GM10847 (cell line): ENCODE measurements around the gene STARD4.

Experiments used
- POLR2A ChIP-seq: IDR thresholded peaks from 2 replicates; pipeline ENCODE4 v1.6.1; 2011; ENCODE audit not compliant: insufficient read length; ENCODE audit errors: extremely low read depth

The STARD4 gene, protein sequence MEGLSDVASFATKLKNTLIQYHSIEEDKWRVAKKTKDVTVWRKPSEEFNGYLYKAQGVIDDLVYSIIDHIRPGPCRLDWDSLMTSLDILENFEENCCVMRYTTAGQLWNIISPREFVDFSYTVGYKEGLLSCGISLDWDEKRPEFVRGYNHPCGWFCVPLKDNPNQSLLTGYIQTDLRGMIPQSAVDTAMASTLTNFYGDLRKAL

DNA sequence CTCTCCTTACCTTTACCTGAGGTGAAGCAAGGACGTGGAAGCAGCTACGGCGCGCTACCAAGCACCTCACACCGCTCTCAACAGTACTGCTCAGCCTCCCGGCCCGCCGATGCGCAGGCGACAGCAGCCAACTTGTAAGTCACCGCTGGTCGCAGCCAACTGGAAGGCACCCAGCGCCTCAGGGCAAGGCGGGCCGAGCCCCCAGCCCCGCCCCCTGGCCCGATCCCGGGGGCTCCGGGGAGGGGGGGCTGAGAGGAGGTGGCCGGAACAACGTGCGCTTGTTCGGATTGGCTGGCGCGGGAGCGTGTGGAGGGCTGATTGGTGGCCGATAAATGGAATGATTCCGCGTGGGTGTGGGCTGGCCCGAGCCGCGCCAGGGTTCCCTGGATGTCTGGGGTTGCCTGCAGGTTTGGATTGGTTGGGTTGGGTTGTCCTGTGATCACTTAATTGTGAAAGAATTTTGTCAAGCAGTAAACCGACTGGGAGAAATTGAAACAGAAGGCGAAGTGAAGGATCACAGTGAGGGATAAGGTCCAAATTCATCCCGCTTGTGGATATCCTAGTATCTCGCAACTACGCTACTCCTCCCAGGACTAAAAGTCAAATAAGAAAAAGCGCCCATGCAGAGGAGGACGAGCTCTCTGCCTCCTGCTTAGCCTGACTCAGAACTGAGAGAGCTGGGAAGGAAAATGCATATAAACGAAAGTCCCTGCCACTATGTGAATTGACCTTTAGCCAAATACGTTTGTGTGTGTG is at the start of gene STARD4:
Gene STARD4 (minus strand): TSS at position 161 of the 756 bp plus-strand sequence. CDS start 5,102 bp downstream, outside the sequence.
- peak; percentile 99 for TF ChIP-seq POLR2A

DNA sequence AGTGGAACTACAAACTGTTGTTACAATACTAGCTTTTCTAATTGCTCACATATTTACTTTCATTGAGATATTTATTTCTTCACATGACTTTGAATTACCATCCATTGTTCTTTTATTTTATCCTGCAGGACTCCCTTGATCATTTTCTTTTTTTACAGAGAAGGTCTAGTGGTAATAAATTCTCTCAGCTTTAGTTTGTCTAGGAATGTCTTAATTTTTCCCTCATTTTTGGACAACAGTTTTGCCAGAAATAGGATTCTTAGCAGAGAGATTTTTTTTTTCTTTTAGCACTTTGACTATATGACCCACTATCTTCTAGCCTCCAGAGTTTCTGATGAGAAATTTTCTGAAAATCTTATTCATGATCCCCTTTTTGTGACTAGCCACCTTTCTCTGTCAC is 47.3 kb upstream of the STARD4 start:
- no peak for TF ChIP-seq POLR2A

DNA sequence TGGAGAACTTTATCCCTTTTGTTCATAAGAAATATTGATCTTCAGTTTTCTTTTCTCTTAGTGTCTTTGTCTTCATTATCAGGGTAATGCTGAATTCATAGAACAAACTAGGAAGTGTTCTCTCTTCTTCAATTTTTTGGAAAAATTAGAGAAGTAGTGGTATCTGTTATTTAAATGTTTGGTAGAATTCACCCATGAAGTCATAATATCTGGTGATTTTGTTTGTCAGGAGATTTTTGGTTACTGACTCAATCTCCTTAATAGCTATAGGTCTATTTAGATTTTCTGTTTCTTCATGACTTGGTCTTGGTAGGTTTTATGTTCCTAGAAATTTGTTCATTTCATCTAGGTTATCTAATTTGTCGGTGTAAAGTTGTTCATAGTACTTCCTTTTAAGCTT is 45.4 kb upstream of the STARD4 start:
- TF ChIP-seq POLR2A: no peak

DNA sequence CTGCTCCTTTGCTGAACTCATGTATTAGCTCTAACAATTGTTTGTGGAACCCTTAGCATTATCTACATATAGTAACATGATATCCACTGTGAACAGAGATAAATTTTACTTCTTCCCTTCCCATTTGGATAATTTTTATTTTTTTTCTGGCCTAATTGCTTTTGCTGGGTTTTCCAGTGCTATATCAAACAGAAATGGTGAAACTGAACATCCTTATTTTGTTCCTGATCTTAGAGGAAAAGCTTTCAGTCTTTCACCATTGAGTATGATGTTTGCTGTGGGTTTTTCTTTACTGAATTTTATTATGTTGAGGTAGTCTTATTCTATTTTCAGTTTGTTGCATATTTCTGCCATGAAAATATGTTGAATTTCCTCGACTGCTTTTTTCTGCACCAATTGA is 44.8 kb upstream of the STARD4 start:
- no peak for TF ChIP-seq POLR2A

DNA sequence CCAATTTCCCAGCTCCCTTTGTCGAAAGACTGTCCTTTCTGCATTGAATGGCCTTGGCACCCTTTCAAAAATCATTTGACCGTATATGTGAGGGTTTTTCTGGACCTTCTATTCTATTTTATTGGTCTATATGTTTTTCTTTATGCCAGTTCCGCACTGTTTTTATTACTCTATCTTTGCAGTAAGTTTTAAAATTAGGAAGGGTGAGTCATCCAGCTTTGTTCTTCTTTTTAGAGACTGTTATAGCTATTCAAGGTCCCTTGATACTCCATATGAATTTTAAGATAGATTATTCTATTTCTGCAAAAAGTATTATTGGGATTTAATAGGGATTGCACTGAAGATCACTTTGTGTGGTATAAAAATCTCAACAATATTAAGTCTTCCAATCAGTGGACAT is 44.2 kb upstream of the STARD4 start:
- no peak for TF ChIP-seq POLR2A

DNA sequence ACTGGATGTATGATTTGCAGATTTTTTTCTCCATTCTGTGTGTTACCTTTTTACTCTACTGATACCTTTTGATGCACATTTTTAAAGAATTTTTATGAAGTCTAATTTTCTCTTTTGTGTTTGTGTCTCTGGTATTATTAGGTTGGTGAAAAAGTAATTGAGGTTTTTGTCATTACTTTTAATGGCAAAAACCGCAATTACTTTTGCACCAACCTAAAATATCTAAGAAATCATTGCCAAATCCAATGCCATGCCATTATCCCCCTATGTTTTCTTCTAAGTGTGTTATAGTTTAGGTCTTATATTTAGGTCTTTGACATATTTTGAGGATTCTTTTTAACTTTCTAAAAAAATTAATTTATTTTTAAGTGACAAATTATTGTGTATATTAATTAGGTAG is 43.4 kb upstream of the STARD4 start:
- no peak for TF ChIP-seq POLR2A

DNA sequence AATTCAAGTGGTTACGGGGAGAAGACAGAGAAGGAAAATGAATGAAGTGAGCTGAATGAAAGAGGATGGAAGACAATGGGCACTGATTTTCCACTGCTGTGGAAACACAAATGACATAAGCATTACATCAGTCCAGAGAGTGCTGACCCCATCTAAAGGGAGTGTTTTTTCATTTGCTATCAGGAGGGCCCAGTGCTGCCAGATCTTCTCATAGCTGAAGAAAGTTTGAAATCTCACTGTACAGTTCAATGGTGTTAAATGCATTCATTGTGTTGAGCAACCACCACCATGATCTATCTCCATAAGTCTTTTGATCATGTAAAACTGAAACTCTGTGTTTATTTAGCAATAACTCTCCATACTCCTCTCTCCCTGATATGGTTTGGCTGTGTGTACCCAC is 41.5 kb upstream of the STARD4 start:
- no peak for TF ChIP-seq POLR2A

DNA sequence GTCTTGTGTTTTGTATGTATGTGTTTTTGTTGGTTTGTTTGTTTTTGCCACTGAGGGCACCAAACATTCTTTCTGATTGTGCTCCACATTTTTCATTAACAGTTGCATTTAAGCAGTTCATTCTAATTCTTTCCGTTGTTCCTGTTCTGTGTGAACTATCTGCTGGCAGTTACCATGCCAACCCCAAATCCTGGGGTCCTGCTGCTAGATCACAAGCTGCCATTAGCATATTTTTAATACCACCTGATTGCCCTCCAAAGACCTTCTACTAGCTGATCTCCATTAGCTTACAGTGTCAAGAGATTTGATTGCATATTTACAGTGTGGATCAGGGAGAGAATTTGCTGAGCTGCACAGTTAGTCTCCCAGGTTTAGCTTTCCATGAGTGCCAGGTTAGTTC is 40.6 kb upstream of the STARD4 start:
- no peak for TF ChIP-seq POLR2A

DNA sequence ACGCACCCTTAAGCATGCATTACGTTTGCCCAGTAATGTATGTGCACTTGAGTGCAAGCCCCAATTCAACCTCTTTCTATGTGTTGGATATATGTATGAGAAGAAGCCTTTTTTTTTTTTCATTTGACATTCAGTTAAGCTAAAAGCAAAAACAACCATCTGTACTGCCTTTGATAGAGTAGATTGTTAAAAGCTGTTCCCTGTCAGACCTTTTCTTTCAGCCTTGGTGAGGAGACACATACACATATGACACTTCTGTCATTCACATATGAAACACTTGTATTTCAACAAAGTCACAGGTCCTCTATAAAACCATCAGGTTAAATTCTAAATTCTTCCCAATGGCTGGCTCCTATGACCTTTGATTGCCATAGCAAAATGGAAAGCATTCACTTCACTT is 40.2 kb upstream of the STARD4 start:
- no peak for TF ChIP-seq POLR2A

DNA sequence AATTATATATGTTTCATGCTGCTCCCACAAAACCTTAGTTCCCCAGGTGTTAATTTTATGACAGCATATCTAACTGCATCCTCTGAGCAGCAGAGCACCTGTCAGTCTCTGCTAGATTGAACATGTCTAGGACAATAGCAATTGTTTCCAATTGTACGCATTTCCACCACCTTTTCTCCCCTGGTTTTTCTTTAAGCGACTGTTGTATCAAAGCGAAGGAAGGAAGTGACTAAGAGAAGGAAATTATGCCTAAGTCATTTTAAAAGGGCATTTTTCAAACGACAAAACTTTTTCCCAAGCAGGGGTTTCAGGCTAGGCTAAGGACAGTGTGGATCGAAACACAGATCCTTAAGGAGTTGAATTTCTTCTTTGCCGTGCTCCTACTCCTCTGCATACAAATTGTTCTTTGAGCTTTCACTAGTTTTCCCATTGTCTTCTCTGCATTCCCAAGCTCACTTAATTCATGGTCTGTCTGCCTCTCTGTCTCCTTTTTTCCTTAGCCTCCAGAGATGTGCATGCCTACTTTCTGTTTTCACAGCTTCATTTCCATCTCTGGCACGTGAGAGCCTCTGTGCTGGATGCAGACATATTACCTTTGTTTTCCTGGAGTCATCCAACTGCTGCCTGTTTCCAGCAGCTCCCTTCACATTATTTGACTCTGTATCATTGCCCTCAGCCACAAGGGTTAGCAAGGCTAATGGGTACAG is 39.4 kb upstream of the STARD4 start:
- TF ChIP-seq POLR2A: no peak

DNA sequence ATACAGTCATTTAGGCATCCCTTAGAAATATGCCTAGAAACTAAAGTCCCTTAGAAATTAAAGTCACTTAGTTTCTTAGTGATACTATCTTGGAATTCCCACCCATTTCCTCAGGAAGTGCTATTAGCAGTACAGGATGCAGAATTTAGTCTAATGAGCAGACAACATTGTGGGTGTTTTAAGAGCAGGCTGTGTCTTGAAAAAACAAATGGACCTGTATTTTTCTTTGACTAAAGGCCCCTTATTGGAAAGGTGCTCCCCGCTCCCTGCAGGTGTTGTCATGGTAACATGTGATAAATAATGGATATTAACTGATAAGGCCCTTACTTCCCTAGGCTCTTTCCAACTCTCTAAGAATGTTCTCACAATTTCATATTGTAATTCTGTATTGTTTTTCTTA is 38.8 kb upstream of the STARD4 start:
- no peak for TF ChIP-seq POLR2A

DNA sequence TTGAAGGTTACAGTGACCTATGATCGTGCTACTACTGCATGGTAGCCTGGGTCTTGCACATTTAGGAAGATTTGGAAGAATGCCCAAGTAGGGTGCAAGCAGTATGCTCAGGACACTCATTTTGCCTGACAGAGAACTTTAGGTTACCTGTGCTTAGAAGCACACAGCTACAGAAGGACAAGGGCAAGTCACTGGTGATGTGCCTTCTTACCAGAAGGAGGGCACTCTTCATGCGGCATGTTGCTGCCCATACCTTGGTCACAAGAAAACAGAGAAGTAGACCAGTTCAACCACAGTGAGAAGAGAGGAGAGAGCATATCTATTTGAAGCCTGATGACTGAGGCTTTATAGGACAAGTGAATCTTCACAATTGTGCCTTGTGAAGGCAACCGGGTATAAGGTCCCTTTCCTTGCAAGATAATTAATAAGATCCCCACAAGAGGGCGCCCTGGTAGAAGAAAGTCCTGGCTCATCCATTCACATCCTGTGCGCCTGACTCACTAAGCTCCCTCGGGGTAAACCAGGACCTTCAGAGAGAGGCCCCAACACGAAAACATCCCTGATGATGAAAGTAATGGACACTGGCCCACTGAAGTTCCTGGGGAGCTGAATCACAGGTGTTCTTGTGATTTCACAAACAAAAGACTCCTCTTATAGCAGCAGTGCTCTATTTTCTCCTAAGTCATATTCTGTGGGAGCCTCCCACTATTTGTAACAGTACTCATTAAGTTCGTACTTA is 38.1 kb upstream of the STARD4 start:
- TF ChIP-seq POLR2A: no peak

DNA sequence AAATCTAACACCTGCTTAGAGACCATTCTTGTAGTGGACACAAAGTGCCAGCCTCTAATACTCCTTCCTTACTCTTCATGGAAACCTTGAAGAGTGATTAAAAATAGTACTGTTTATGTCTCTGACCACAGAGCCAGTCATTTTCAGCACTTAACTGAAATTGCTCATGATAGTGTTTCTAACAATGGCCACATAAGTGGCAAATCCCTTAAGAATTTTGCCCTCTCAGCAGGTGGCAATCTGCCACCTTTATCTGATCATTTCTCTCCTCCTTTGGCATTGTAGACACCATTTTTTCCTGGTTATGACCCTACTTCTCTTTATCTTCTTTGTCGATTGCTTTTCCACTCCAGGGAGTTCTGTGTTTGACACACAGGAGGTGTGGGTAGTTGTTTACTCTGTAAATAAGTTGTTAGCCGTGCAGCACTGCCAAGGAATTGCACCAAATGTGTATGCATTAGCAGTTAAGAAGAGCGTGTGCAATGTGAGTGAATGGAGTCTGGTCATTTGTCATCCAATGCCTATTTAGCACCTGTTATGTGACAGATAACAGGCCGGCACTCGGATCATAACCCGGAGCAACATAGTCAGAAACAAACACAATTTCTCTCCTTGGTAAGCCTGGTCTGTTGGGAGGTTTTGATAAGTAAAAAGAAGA is 36.8 kb upstream of the STARD4 start:
- no peak for TF ChIP-seq POLR2A

DNA sequence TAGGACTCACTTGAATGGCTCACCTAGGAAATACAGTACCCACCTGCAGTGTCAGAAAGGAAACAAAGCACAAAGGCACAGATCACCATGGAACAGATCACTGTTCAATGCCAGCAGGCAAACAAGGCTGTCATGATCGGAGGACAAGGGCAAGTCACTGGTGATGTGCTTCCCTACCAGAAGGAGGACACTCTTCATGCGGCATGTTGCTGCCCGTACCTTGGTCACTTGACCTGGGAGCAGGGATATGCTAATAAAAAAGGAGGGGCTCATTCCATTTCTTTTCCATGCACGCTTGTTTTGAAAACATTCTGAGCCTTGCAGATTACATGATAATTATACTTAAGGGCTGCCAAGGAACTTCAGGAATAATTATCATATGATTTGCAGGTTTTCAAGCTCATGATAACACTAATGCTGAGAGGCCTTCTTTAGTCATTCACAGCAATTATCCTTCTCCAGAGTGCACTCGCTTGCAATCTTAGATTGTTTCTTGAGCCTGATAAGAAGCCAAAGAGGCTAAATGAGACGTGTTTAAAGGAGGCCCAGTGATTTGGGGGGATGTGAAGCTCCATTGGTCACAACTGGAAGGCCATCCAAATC is 36.1 kb upstream of the STARD4 start:
- TF ChIP-seq POLR2A: no peak

DNA sequence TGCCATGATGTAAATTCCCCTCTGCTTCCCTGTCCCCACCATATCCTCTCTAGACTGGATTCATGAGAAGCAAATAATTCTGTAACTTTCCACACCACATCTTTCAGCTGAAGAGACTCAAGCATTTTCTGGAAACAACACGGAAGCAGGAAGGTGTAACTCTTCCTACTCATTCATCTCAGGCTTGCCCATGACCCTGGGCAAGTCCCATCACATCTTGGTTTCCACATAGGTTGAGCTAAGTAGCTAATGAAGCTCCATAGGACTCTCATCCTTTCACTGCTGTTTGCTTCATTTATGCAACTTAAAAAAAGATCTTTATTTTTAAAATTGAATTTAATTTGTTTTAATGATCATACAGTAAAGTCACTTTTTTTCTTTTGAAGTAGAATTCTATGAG is 32.7 kb upstream of the STARD4 start:
- no peak for TF ChIP-seq POLR2A
